ENCODE data around the gene SPAG16.

- no peak for TF ChIP-seq CTCF (IDR thresholded peaks at IDR 0.05)
- TF ChIP-seq POLR2A (IDR thresholded peaks at IDR 0.05): no peak
Observed at GRCh38 chr2:213818436-213818835, 534.2 kb downstream of the SPAG16 start.

All from tibial nerve (tissue), 3 donors.